Measurements from ENCODE around the gene NPFFR1. TPM values are rescaled to one million over a fixed set of nuclear protein-coding genes. Genes with fewer than 3 reads are reported as not detected.

NPFFR1 gene
- total and polyA plus RNA-seq, 10 of the 15 experiments (the other 5 are each of a cell fraction or from before 2014, with no cell fraction given), result 0.03 TPM; not detected in 9

- no peak for TF ChIP-seq KDM1A (IDR thresholded peaks at IDR 0.05; ENCODE audit: borderline replicate concordance)
- TF ChIP-seq SUZ12 (IDR thresholded peaks at IDR 0.05; ENCODE audit: unreplicated experiment), result no peak
- TF ChIP-seq CEBPZ (IDR thresholded peaks at IDR 0.05; ENCODE audit: low read depth, low read length), result no peak
- TF ChIP-seq SKIL (IDR thresholded peaks at IDR 0.05; ENCODE audit: low read depth, poor library complexity, severe bottlenecking), result peak; percentile 53
- peak; percentile 45 for TF ChIP-seq RAD21 (IDR thresholded peaks at IDR 0.05; ENCODE audit: insufficient read depth, low read depth, low read length)
- peak; percentile 85 for TF ChIP-seq IKZF1 (conservative IDR thresholded peaks at IDR 0.05)
- no peak for TF ChIP-seq BCL3 (IDR thresholded peaks at IDR 0.05; ENCODE audit: borderline replicate concordance, insufficient read depth, low read depth, low read length, poor library complexity, severe bottlenecking)
- TF ChIP-seq CHD2 (IDR thresholded peaks at IDR 0.05; ENCODE audit: borderline replicate concordance, low read depth, low read length), result no peak
- no peak for TF ChIP-seq NFYB (IDR thresholded peaks at IDR 0.05; ENCODE audit: insufficient read depth, low read depth, low read length)
- TF ChIP-seq REST (IDR thresholded peaks at IDR 0.05; ENCODE audit: low read depth, low read length), result no peak
- TF ChIP-seq ZSCAN29 (IDR thresholded peaks at IDR 0.05), result no peak
- no peak for TF ChIP-seq ASH2L (IDR thresholded peaks at IDR 0.05; ENCODE audit: borderline replicate concordance, low read depth)
- no peak for TF ChIP-seq RCOR1 (conservative IDR thresholded peaks at IDR 0.05; ENCODE audit: low read depth, low read length)
- TF ChIP-seq BMI1 (IDR thresholded peaks at IDR 0.05; ENCODE audit: borderline replicate concordance), result no peak
- no peak for TF ChIP-seq TBL1XR1 (IDR thresholded peaks at IDR 0.05; ENCODE audit: low read depth, low read length)
- TF ChIP-seq TCF3 (IDR thresholded peaks at IDR 0.05; ENCODE audit: borderline replicate concordance, insufficient read depth, low read depth, low read length), result no peak
- TF ChIP-seq USF1 (IDR thresholded peaks at IDR 0.05; ENCODE audit: borderline replicate concordance, extremely low read length, insufficient read depth, low read depth, low read length), result no peak
Measured at GRCh38 chr10:70331486-70332268, 47.9 kb upstream of the NPFFR1 start (continued).
